Upper lobe of left lung (tissue), 6 donors: ENCODE measurements around the gene KRTAP4-8. TPM values are rescaled to one million over a fixed set of nuclear protein-coding genes. Genes with fewer than 3 reads are reported as not detected.
"Not testable (repeated sequence)": the region's sequence is repeated elsewhere in the genome, so short reads cannot be mapped to it uniquely, and the experiment has no call there.

Experiments
- ATAC-seq, 2 donors: fragments of 200-7000 bp; cut with Tn5 transposase; one replicate each; pipeline ENCODE4 v1.9.1; 2022; ENCODE audit warnings: mild to moderate bottlenecking in 2 of 2, moderate library complexity in 2 of 2; ENCODE audit not compliant: low FRiP score in 2 of 2
- DNase-seq, 2 donors: peaks; one replicate each; pipeline ENCODE4 v3.0.0-alpha.2; 2019 to 2020
- H3K27ac ChIP-seq, 4 donors: fragments of 200-600 bp; sonication (generic); one replicate each; pipeline ENCODE4 v1.5.1; 2016 to 2019
- H3K27me3 ChIP-seq, 4 donors: fragments of 200-600 bp; sonication (generic); one replicate each; pipeline ENCODE4 v1.5.1; 2017 to 2019
- H3K36me3 ChIP-seq, 4 donors: fragments of 200-600 bp; sonication (generic); one replicate each; pipeline ENCODE4 v1.5.1; 2016 to 2019
- H3K4me1 ChIP-seq, 4 donors: fragments of 200-600 bp; sonication (generic); one replicate each; pipeline ENCODE4 v1.5.1; 2018 to 2019
- H3K4me3 ChIP-seq, 4 donors: fragments of 200-600 bp; sonication (generic); one replicate each; pipeline ENCODE4 v1.5.1; 2017 to 2019; ENCODE audit warnings: mild to moderate bottlenecking in 2 of 4, moderate library complexity in 1 of 4
- H3K9me3 ChIP-seq, 4 donors: fragments of 200-600 bp; sonication (generic); one replicate each; pipeline ENCODE4 v1.5.1; 2018 to 2019
- EP300 ChIP-seq, 4 donors: sonication (generic); formaldehyde crosslinking; IDR thresholded peaks; one replicate each; pipeline ENCODE4 v1.5.1; 2017; ENCODE audit warnings: antibody characterized with exemption in 4 of 4, control low read depth in 2 of 4
- POLR2A ChIP-seq, 4 donors: fragments of 450-650 bp; IDR thresholded peaks; one replicate each; pipeline ENCODE4 v1.5.1; 2016 to 2017; ENCODE audit warnings: antibody characterized with exemption in 4 of 4, mild to moderate bottlenecking in 2 of 4
- POLR2AphosphoS5 ChIP-seq, 2 donors: sonication (generic); formaldehyde crosslinking; IDR thresholded peaks; one replicate each; pipeline ENCODE4 v1.5.1; 2017; ENCODE audit warnings: antibody characterized with exemption in 2 of 2
- WGBS, 2 donors: methylation state at CpG; one replicate each; pipeline ENCODE4 v1.1.5; 2017 to 2018; 5-methylcytosine and 5-hydroxymethylcytosine counted together
- total RNA-seq, 6 donors: library from RNA; depleted of rRNA in 4 of 6; stranded (reverse); fragments of >200 nt in 4 of 6; gene quantifications; one replicate each; pipeline versions ENCODE4 v1.1.0 to v1.2.1, GENCODE V29; 2016 to 2021
- TF ChIP-seq, protein P1 (sequence below), 6 experiments: fragments of 450-650 bp in 4 of 6; fragments of 200-600 bp in 2 of 6; sonication (generic) in 2 of 6; IDR thresholded peaks; one replicate each; pipeline ENCODE4 v1.5.1; 2016 to 2019; ENCODE audit warnings: antibody characterized with exemption in 6 of 6
- donor health status: DM: no; HTN: no; CAD: no; lungs with moderate emphysema.
- donor health status: DM: no; HTN: yes; CAD: no; lungs with severe emphysema.

KRTAP4-8 gene
- total RNA-seq, 6 donors from 2014 or later: not detected

DNA sequence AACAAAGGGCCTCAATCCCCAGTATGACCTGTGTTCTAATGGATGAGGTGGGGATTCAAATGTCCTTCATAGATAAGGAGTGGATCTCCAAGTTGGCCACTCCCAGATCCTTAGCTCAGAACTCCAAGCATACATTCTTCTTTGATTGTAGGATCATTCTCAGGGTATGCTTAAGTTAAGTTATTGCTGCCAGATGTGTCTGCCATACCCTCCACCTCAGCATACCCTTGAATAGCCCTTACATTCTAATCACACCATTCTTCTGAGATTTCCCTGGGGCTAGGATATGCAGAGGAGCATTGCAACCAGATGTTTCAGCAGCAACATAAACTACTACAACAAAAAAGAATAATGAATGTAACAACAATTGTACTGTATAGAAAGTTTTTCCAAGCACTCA is 30.7 kb downstream of the KRTAP4-8 start:
- TF ChIP-seq EP300 (IDR thresholded peaks at IDR 0.05) (no peak), POLR2A (IDR thresholded peaks at IDR 0.05) (no peak), POLR2AphosphoS5 (IDR thresholded peaks at IDR 0.05) (no peak)
- TF ChIP-seq, protein P1, sequence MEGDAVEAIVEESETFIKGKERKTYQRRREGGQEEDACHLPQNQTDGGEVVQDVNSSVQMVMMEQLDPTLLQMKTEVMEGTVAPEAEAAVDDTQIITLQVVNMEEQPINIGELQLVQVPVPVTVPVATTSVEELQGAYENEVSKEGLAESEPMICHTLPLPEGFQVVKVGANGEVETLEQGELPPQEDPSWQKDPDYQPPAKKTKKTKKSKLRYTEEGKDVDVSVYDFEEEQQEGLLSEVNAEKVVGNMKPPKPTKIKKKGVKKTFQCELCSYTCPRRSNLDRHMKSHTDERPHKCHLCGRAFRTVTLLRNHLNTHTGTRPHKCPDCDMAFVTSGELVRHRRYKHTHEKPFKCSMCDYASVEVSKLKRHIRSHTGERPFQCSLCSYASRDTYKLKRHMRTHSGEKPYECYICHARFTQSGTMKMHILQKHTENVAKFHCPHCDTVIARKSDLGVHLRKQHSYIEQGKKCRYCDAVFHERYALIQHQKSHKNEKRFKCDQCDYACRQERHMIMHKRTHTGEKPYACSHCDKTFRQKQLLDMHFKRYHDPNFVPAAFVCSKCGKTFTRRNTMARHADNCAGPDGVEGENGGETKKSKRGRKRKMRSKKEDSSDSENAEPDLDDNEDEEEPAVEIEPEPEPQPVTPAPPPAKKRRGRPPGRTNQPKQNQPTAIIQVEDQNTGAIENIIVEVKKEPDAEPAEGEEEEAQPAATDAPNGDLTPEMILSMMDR (IDR thresholded peaks at IDR 0.05): no peak
- Histone ChIP-seq H3K27me3 (no peaks in the 10 kb centered on the region), H3K4me1 (no peaks in the 10 kb centered on the region), H3K27ac (no peak overlapping the region), H3K9me3 (no peaks in the 10 kb centered on the region), H3K4me3 (no peak overlapping the region), H3K36me3 (no peaks in the 10 kb centered on the region)
- ATAC-seq (no peak), DNase-seq (no peak)

DNA sequence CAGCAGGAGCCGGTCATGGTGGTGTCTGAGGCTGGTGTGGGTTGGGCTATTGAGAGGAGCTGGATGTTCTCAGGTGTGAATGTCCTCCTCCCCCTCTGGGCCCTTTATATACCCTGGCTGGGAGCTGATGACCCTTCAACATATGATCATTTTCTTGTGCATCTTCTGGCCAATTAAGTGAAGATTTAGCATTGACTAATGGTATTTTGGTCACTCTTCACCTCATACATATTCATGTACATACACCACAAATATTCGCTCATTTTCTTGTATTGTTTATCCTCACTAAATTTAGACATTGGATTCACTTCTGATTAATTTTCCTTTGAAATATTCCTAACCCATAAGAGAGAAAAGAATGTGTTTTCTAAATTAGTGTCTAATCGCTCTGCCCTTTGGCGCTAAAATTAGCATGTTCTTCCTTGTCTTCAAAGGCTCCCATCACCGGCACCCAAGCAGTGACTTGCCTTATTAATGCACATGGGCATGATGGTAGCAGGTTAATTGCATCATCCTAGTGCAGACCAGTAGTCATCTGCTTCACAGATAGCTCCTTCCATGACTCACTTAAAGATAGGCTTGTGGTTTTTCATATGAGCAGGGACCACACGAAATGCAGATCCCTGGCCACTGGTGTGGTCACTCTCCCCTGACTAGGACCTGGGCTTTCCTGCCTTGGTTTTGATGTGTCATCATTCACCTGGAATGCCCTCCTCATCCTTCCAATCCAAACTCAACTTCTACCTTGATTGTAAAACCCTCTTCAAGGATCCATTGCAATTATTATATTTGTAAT is 31.9 kb downstream of the KRTAP4-8 start, which contains the start of gene KRTAP2-4:
TSS of gene KRTAP2-4 (minus strand) at position 51 of the 796 bp plus-strand sequence. CDS start at position 17, 34 bp downstream.
- no peak within 1 kb of the TSS for H3K27ac ChIP-seq
- H3K9me3 ChIP-seq: no peaks in the 10 kb centered on the region
- 80 to 89% methylated on average over 6 of the region's 6 CpGs for WGBS, 2 donors
- no peaks in the 10 kb centered on the region for H3K27me3 ChIP-seq
- no peak for ATAC-seq
- TF ChIP-seq, protein P1 (IDR thresholded peaks at IDR 0.05): no peak
- no peak for TF ChIP-seq POLR2AphosphoS5 (IDR thresholded peaks at IDR 0.05)
- no peak for TF ChIP-seq POLR2A (IDR thresholded peaks at IDR 0.05)
- TF ChIP-seq EP300 (IDR thresholded peaks at IDR 0.05): no peak
- H3K4me1 ChIP-seq: no peaks in the 10 kb centered on the region
- H3K36me3 ChIP-seq: no peaks in the 10 kb centered on the region
- H3K4me3 ChIP-seq: no peak within 1 kb of the TSS
- no peak for DNase-seq

DNA sequence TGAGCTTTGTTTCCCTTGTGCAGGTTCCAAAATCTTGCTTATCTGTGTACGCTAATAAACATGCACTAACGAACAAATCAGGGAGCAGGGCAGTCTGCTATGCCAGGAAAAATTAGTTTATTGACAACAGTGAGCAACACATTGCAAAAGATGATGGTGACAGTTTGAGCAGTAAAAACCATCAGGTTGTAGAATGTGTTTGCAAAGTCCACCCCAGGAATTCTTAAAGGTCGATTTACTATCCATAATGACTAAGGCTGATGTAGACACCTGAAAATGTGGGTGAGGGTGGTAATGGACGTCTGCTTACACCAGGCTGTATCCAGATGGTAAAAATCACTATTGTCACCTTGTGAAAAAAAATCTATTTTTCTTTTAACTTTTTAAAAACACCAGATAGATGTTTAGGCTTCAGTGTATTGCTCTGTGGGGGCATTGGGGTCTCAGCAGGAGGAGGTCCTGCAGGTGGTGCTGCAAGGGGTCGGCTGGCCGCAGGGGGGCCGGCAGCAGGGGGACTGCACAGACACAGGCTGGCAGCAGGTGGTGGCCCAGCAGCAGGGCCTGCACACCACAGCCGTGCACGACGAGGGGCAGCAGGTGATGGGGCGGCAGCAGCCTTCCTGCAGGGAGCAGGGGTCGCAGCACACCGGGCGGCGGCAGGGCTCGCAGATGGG is 32.8 kb downstream of the KRTAP4-8 start:
- DNase-seq, H3K4me1 ChIP-seq, H3K4me3 ChIP-seq, H3K36me3 ChIP-seq, H3K27ac ChIP-seq, ATAC-seq, H3K9me3 ChIP-seq, H3K27me3 ChIP-seq: not testable (repeated sequence)
- 65 to 79% methylated on average over 6 to 7 of the region's 16 CpGs for WGBS, 2 donors

DNA sequence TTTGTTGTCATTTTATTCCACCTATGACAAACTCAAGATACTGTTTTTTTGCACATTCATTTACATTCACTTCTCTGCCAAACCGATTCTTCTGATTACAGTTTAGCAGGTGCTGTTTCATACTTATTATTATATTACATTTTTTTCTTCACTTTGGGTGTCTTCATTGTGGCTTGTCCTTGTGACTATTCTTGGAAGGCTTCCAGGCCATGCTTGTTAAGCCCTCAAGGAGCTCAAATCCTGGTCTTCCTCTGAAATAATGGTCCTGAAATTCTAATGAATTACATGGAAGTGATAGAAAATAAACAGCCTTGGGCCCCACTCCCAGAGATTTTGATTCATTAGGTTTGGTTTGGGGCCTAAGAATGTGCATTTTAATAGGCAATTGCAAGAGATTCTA is 33.6 kb downstream of the KRTAP4-8 start:
- Histone ChIP-seq H3K9me3 (no peaks in the 10 kb centered on the region), H3K36me3 (no peaks in the 10 kb centered on the region), H3K4me3 (no peak overlapping the region), H3K27ac (no peak overlapping the region), H3K4me1 (no peaks in the 10 kb centered on the region), H3K27me3 (no peaks in the 10 kb centered on the region)
- DNase-seq (no peak), ATAC-seq (no peak)
- TF ChIP-seq POLR2AphosphoS5 (IDR thresholded peaks at IDR 0.05) (no peak), POLR2A (IDR thresholded peaks at IDR 0.05) (no peak), EP300 (IDR thresholded peaks at IDR 0.05) (no peak)
- TF ChIP-seq, protein P1 (IDR thresholded peaks at IDR 0.05): no peak
- 78 to 79% methylated on average over 1 of the region's 1 CpG for WGBS, 2 donors

DNA sequence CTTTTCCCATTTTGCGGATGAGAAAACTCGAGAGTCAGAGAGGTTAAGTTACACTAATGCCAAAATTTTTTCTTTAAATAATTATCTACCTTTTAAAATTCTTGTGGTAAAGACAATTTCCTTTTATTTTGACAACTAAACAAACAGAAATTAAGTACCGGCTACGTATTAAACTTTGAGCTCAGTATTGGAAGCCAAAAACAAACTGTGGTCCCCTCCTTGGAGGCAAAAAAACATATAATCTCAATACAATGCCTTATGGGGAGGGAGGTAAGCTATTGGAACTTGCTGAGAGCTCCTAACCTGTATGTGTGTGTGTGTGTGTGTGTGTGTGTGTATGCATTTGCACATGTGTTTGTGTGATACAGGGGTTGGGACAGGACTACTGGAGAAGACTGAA is 34.5 kb downstream of the KRTAP4-8 start:
- TF ChIP-seq POLR2AphosphoS5 (IDR thresholded peaks at IDR 0.05) (no peak), EP300 (IDR thresholded peaks at IDR 0.05) (no peak), POLR2A (IDR thresholded peaks at IDR 0.05) (no peak)
- TF ChIP-seq, protein P1 (IDR thresholded peaks at IDR 0.05): no peak
- ATAC-seq: no peak
- Histone ChIP-seq H3K4me3 (no peak overlapping the region), H3K9me3 (no peaks in the 10 kb centered on the region), H3K27me3 (no peaks in the 10 kb centered on the region), H3K27ac (no peak overlapping the region), H3K4me1 (no peaks in the 10 kb centered on the region), H3K36me3 (no peaks in the 10 kb centered on the region)
- DNase-seq: no peak
- WGBS, 2 donors: 74 to 75% methylated on average over 4 of the region's 4 CpGs
